K562 (cell line): ENCODE measurements around the gene TUBB4B. TPM values are rescaled to one million over a fixed set of nuclear protein-coding genes. Genes with fewer than 3 reads are reported as not detected.
A peak's percentile ranks its signal among the peaks of the same experiment; 100 is the strongest.

Experiments
- ARHGAP35 ChIP-seq: fragments of 450-650 bp; IDR thresholded peaks from 2 replicates; pipeline ENCODE4 v1.6.1; 2018; ENCODE audit not compliant: partially characterized antibody
- CBX8 ChIP-seq: fragments of 200-600 bp; sonication (generic); IDR thresholded peaks from 2 replicates; pipeline ENCODE4 v1.6.1; 2012; ENCODE audit warnings: borderline replicate concordance, mixed run types, low read depth, mild to moderate bottlenecking, moderate library complexity, mixed read lengths, low read length, control low read depth, inconsistent platforms; ENCODE audit not compliant: poor library complexity, severe bottlenecking; ENCODE audit errors: extremely low read depth
- DEAF1 ChIP-seq: fragments of 450-650 bp; formaldehyde crosslinking; IDR thresholded peaks from 2 replicates; pipeline ENCODE4 v1.4.0; 2020; ENCODE audit warnings: mild to moderate bottlenecking, moderate library complexity
- E2F4 ChIP-seq: sonication (generic); formaldehyde crosslinking; IDR thresholded peaks from 2 replicates; pipeline ENCODE4 v1.8.0; 2022; ENCODE audit warnings: mild to moderate bottlenecking, low read depth, missing genetic modification reagents
- E2F5 ChIP-seq: sonication (generic); formaldehyde crosslinking; IDR thresholded peaks from 2 replicates; pipeline ENCODE4 v1.8.0; 2022; ENCODE audit warnings: mild to moderate bottlenecking, missing genetic modification reagents
- GABPA ChIP-seq: fragments of 200-800 bp; sonication (Bioruptor generic); conservative IDR thresholded peaks from 2 replicates; pipeline ENCODE4 v1.6.1; 2016; ENCODE audit warnings: low read depth, missing genetic modification characterization, missing compliant biosample characterization
- GATAD2A ChIP-seq: fragments of 450-650 bp; IDR thresholded peaks from 2 replicates; pipeline ENCODE4 v1.6.1; 2017
- HDAC1 ChIP-seq, 2 experiments: fragments of 450-650 bp; IDR thresholded peaks; 2 replicates each; pipeline ENCODE4 v1.6.1; 2016 to 2017; ENCODE audit warnings: inconsistent platforms in 1 of 2, mild to moderate bottlenecking in 1 of 2, moderate library complexity in 1 of 2
- KDM1A ChIP-seq, 2 experiments: fragments of 450-650 bp; IDR thresholded peaks; 2 replicates each; pipeline ENCODE4 v1.6.1; 2016; ENCODE audit warnings: mild to moderate bottlenecking in 2 of 2
- MEF2D ChIP-seq: conservative IDR thresholded peaks from 2 replicates; pipeline ENCODE4 v1.6.1; 2016; ENCODE audit warnings: low read depth, missing genetic modification characterization, missing compliant biosample characterization
- MEIS2 ChIP-seq: fragments of 450-650 bp; IDR thresholded peaks from 2 replicates; pipeline ENCODE4 v1.6.1; 2014; ENCODE audit warnings: mild to moderate bottlenecking; ENCODE audit not compliant: partially characterized antibody
- NFIC ChIP-seq: fragments of 450-650 bp; IDR thresholded peaks from 2 replicates; pipeline ENCODE4 v1.6.1; 2017; ENCODE audit warnings: mild to moderate bottlenecking, inconsistent platforms
- RFX7 ChIP-seq: fragments of 250-450 bp; sonication (Bioruptor Pico); IDR thresholded peaks from 2 replicates; pipeline ENCODE4 v1.5.1; 2021; ENCODE audit warnings: mild to moderate bottlenecking
- SMAD4 ChIP-seq: fragments of 250-450 bp; sonication (Bioruptor Pico); conservative IDR thresholded peaks from 2 replicates; pipeline ENCODE4 v1.8.0; 2021; ENCODE audit warnings: inconsistent platforms, mild to moderate bottlenecking, moderate library complexity
- SMARCE1 ChIP-seq: fragments of 450-650 bp; IDR thresholded peaks from 2 replicates; pipeline ENCODE4 v1.7.1; 2016; ENCODE audit warnings: mild to moderate bottlenecking
- SPI1 ChIP-seq: IDR thresholded peaks from 2 replicates; pipeline ENCODE4 v1.6.1; 2011; ENCODE audit warnings: low read depth, low read length, control low read depth, borderline replicate concordance
- U2AF1 ChIP-seq: fragments of 200-400 bp; formaldehyde crosslinking; optimal IDR thresholded peaks from 2 replicates; pipeline ENCODE3; 2017; ENCODE audit warnings: mild to moderate bottlenecking, low read depth, low read length, moderate library complexity
- ZBTB1 ChIP-seq: sonication (generic); formaldehyde crosslinking; IDR thresholded peaks from 2 replicates; pipeline ENCODE4 v1.8.1; 2023; ENCODE audit warnings: missing genetic modification reagents, low read depth, mild to moderate bottlenecking, borderline replicate concordance
- ZC3H4 ChIP-seq: sonication (generic); formaldehyde crosslinking; IDR thresholded peaks from 2 replicates; pipeline ENCODE4 v1.9.0; 2021; ENCODE audit warnings: missing genetic modification reagents, borderline replicate concordance
- ZFP36 ChIP-seq: fragments of 150-350 bp; IDR thresholded peaks from 2 replicates; pipeline ENCODE4 v1.6.1; 2018; ENCODE audit warnings: low read length, low read depth; ENCODE audit not compliant: partially characterized antibody
- ZNF124 ChIP-seq: sonication (generic); formaldehyde crosslinking; IDR thresholded peaks from 2 replicates; pipeline ENCODE4 v1.8.1; 2022; ENCODE audit warnings: missing genetic modification reagents
- ZNF224 ChIP-seq: sonication (generic); formaldehyde crosslinking; IDR thresholded peaks from 2 replicates; pipeline ENCODE4 v1.8.0; 2022; ENCODE audit warnings: mild to moderate bottlenecking, missing genetic modification reagents
- ZNF347 ChIP-seq: fragments of 450-650 bp; formaldehyde crosslinking; IDR thresholded peaks from 2 replicates; pipeline ENCODE4 v1.4.0; 2020; ENCODE audit warnings: low read depth, mild to moderate bottlenecking, moderate library complexity
- ZNF644 ChIP-seq: fragments of 200-800 bp; sonication (Bioruptor generic); IDR thresholded peaks from 2 replicates; pipeline ENCODE4 v1.6.1; 2016; ENCODE audit warnings: low read depth, missing genetic modification characterization, missing compliant biosample characterization
- polyA plus RNA-seq, 8 experiments: library from polyadenylated mRNA; depleted of rRNA in 4 of 8; stranded (reverse) in 5 of 8; unstranded in 3 of 8; fragments of >200 nt; fragmentation: Nextera tagmentation in 2 of 8; fragmentation: Illumina TruSeq in 1 of 8; extraction: Ambion mirVana in 2 of 8; extraction: Trizol in 1 of 8; gene quantifications; 2 replicates each; pipeline versions ENCODE4 v1.2.1 to v1.2.3, GENCODE V29; 2011 to 2014; ENCODE audit warnings: inconsistent platforms in 1 of 8, missing spikeins in 1 of 8
- total RNA-seq, 7 experiments: library from RNA; depleted of rRNA in 6 of 7; stranded (reverse); fragments of >200 nt in 6 of 7; fragmentation: Illumina TruSeq in 2 of 7; extraction: Trizol in 2 of 7; gene quantifications; 2 replicates each; pipeline versions ENCODE4 v1.2.1 to v1.2.3, GENCODE V29; 2011 to 2021; ENCODE audit warnings: low replicate concordance in 1 of 7

The TUBB4B gene
- total and polyA plus RNA-seq, 9 of the 15 experiments (the other 6 are each of a cell fraction or from before 2014, with no cell fraction given) = 24.1 to 443 (median 268) TPM

DNA sequence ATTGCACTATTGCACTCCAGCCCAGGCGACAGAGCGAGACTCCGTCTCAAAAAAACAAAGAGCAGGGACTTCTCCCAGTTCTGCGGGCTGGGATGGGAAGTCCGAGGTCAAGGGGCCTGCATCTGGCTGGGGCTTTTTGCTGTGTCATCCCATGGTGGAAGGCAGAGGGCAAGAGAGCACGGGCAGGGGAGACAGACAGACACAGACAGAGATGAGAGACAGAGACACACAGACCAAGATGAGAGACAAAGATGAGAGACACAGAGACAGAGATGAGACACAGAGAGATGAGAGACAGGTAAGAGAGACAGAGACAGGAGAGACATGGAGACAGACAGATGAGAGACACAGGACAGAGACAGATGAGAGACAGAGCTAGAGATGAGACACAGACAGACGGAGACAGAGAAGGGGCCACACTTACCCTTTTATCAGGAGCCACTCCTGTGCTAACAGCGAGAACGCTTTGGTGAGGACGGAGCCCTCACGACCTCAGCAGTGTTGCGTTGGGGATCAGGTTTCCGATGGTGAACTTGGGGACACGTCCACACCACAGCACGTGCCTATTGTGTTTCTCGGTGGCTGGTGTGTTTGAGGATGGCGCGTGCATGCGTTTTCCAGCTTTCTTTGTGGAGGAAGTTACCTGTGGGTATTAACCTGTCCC, 27.6 kb downstream of the TUBB4B start (continued):
- TF ChIP-seq ZNF124 (CRISPR knock-in tag) = no peak
- 0 out of 2 replicates have a peak, but pooled peaks have one; percentile 12 for TF ChIP-seq ZBTB1 (CRISPR knock-in tag)
- no peak for TF ChIP-seq RFX7 (CRISPR knock-in tag)
- TF ChIP-seq E2F4 (CRISPR knock-in tag) = no peak
- TF ChIP-seq GABPA (tag) = 0 out of 2 replicates have a peak, but pooled peaks have one; percentile 1
- TF ChIP-seq ZNF224 (CRISPR knock-in tag) = no peak
- peak; percentile 34; the same call in 1 of the 2 replicates for TF ChIP-seq ZC3H4
- no peak for TF ChIP-seq DEAF1 (CRISPR knock-in tag)
- no peak for TF ChIP-seq U2AF1
- peak; percentile 25 for TF ChIP-seq MEIS2
- TF ChIP-seq SMAD4 (CRISPR knock-in tag) = peak; percentile 95
- TF ChIP-seq ZNF347 (CRISPR knock-in tag) = no peak
- peak; percentile 52; the same call in 1 of the 2 replicates for TF ChIP-seq NFIC
- peak; percentile 28; the same call in 1 of the 2 replicates for TF ChIP-seq SPI1
- TF ChIP-seq HDAC1 (IDR thresholded peaks at IDR 0.05) = peak in 1 of 2 experiments; percentile 93; a peak in 2 of 4 replicates
- TF ChIP-seq MEF2D = peak; percentile 68; the same call in 1 of the 2 replicates
- TF ChIP-seq KDM1A (IDR thresholded peaks at IDR 0.05) = peak; percentile 58 to 78
- peak; percentile 39 for TF ChIP-seq ZFP36
- no peak for TF ChIP-seq E2F5 (CRISPR knock-in tag)
- peak; percentile 80 for TF ChIP-seq SMARCE1
- no peak for TF ChIP-seq CBX8
- peak; percentile 35; the same call in 1 of the 2 replicates for TF ChIP-seq GATAD2A
- TF ChIP-seq ZNF644 (tag) = no peak
- TF ChIP-seq ARHGAP35 = peak; percentile 63
